22Rv1 (cell line): ENCODE measurements around the gene SLC25A33.

Experiments
- CTCF ChIP-seq: fragments of 450-650 bp; IDR thresholded peaks from 2 replicates; pipeline ENCODE4 v1.5.1; 2017; ENCODE audit warnings: mild to moderate bottlenecking
- ZFX ChIP-seq: fragments of 450-650 bp; IDR thresholded peaks from 2 replicates; pipeline ENCODE4 v1.6.1; 2017; ENCODE audit warnings: antibody characterized with exemption, borderline replicate concordance

GRCh38 chr1:9621032-9621431 is 81.8 kb downstream of the SLC25A33 start:
- TF ChIP-seq CTCF (no peak), ZFX (no peak)
